ENCODE data around the gene PLEKHS1.
"Not testable (repeated sequence)": the region's sequence is repeated elsewhere in the genome, so short reads cannot be mapped to it uniquely, and the experiment has no call there.

PLEKHS1 gene

GRCh38 chr10:113806503-113806902, 55.0 kb downstream of the PLEKHS1 start:
- no peak for DNase-seq (ENCODE audit: extremely low read depth, low read depth)
- no peak overlapping the region for H3K4me3 ChIP-seq (replicated peaks; ENCODE audit: low read depth, low read length)
- TF ChIP-seq CTCF (IDR thresholded peaks at IDR 0.05; ENCODE audit: low read depth, low read length, missing control alignments), result no peak

- no peak for TF ChIP-seq CTCF (IDR thresholded peaks at IDR 0.05; ENCODE audit: low read depth, low read length, missing control alignments)
- DNase-seq (ENCODE audit: extremely low read depth, low read depth), result no peak
- no peak overlapping the region for H3K4me3 ChIP-seq (replicated peaks; ENCODE audit: low read depth, low read length)
These were observed 56.7 kb downstream of the PLEKHS1 start for GRCh38 chr10:113808168-113808567.

GRCh38 chr10:113814700-113815099, 63.2 kb downstream of the PLEKHS1 start:
- H3K4me3 ChIP-seq (replicated peaks; ENCODE audit: low read depth, low read length); DNase-seq (ENCODE audit: extremely low read depth, low read depth): not testable (repeated sequence)

GRCh38 chr10:113819989-113820388, 68.5 kb downstream of the PLEKHS1 start:
- TF ChIP-seq CTCF (IDR thresholded peaks at IDR 0.05; ENCODE audit: low read depth, low read length, missing control alignments), result no peak
- DNase-seq (ENCODE audit: extremely low read depth, low read depth), result no peak
- H3K4me3 ChIP-seq (replicated peaks; ENCODE audit: low read depth, low read length), result no peak overlapping the region

GRCh38 chr10:113820507-113820906, 69.0 kb downstream of the PLEKHS1 start:
- no peak overlapping the region for H3K4me3 ChIP-seq (replicated peaks; ENCODE audit: low read depth, low read length)
- no peak for DNase-seq (ENCODE audit: extremely low read depth, low read depth)
- TF ChIP-seq CTCF (IDR thresholded peaks at IDR 0.05; ENCODE audit: low read depth, low read length, missing control alignments), result peak; percentile 32

- DNase-seq (ENCODE audit: extremely low read depth, low read depth); H3K4me3 ChIP-seq (replicated peaks; ENCODE audit: low read depth, low read length): not testable (repeated sequence)
These were observed 69.8 kb downstream of the PLEKHS1 start for GRCh38 chr10:113821306-113821705.

GRCh38 chr10:113822174-113822573, 70.7 kb downstream of the PLEKHS1 start:
- no peak overlapping the region for H3K4me3 ChIP-seq (replicated peaks; ENCODE audit: low read depth, low read length)
- DNase-seq (ENCODE audit: extremely low read depth, low read depth), result no peak
- no peak for TF ChIP-seq CTCF (IDR thresholded peaks at IDR 0.05; ENCODE audit: low read depth, low read length, missing control alignments)

- no peak for TF ChIP-seq CTCF (IDR thresholded peaks at IDR 0.05; ENCODE audit: low read depth, low read length, missing control alignments)
- no peak overlapping the region for H3K4me3 ChIP-seq (replicated peaks; ENCODE audit: low read depth, low read length)
- DNase-seq (ENCODE audit: extremely low read depth, low read depth), result no peak
These were observed 71.9 kb downstream of the PLEKHS1 start for GRCh38 chr10:113823389-113823788.

Measured in HFF-Myc (cell line).